Measurements from ENCODE around the gene ANAPC5.

DNA sequence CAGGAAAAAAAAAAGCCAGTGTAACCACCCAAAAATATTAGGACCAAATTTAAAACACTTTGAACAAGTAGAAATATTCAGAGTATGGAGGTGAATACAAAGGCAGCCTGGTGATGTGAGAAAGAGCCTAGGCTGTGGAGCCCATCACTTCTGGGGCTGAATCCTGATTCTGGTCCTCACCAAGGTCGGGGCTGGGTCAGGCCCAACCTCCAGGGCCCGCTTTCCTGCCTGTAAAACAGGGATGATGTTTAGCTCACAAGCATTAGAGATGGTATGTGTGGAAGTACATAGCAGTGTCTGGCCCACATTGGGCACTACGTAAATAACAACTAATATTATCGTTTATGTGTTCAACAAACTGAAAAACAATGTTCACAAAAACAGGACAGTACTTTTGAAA lies 47.9 kb downstream of the ANAPC5 start:
- TF ChIP-seq, protein P1, sequence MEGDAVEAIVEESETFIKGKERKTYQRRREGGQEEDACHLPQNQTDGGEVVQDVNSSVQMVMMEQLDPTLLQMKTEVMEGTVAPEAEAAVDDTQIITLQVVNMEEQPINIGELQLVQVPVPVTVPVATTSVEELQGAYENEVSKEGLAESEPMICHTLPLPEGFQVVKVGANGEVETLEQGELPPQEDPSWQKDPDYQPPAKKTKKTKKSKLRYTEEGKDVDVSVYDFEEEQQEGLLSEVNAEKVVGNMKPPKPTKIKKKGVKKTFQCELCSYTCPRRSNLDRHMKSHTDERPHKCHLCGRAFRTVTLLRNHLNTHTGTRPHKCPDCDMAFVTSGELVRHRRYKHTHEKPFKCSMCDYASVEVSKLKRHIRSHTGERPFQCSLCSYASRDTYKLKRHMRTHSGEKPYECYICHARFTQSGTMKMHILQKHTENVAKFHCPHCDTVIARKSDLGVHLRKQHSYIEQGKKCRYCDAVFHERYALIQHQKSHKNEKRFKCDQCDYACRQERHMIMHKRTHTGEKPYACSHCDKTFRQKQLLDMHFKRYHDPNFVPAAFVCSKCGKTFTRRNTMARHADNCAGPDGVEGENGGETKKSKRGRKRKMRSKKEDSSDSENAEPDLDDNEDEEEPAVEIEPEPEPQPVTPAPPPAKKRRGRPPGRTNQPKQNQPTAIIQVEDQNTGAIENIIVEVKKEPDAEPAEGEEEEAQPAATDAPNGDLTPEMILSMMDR (IDR thresholded peaks at IDR 0.05) = no peak
- no peak for TF ChIP-seq POLR2A (IDR thresholded peaks at IDR 0.05)
